Sigmoid colon (tissue), 4 donors: ENCODE results near the gene FAM241A.

Experiments used
- CTCF ChIP-seq, 4 experiments: fragments of 450-650 bp in 3 of 4; fragments of 200-600 bp in 1 of 4; IDR thresholded peaks; one replicate each; pipeline ENCODE4 v1.5.1; 2016 to 2019; ENCODE audit warnings: antibody characterized with exemption in 4 of 4, mild to moderate bottlenecking in 3 of 4, moderate library complexity in 2 of 4
- EP300 ChIP-seq, 4 donors: sonication (generic); formaldehyde crosslinking; IDR thresholded peaks; one replicate each; pipeline ENCODE4 v1.6.1; 2017; ENCODE audit warnings: antibody characterized with exemption in 4 of 4
- POLR2A ChIP-seq, 2 donors: fragments of 450-650 bp; IDR thresholded peaks; one replicate each; pipeline ENCODE4 v1.6.1; 2016; ENCODE audit warnings: antibody characterized with exemption in 2 of 2, mild to moderate bottlenecking in 2 of 2, moderate library complexity in 2 of 2

- no peak for TF ChIP-seq CTCF (IDR thresholded peaks at IDR 0.05)
- no peak for TF ChIP-seq EP300 (IDR thresholded peaks at IDR 0.05)
- TF ChIP-seq POLR2A (IDR thresholded peaks at IDR 0.05): no peak
These were observed 40.8 kb downstream of the FAM241A start for GRCh38 chr4:112185740-112186670.
